Measurements from ENCODE around the gene ROR2. TPM values are rescaled to one million over a fixed set of nuclear protein-coding genes. Genes with fewer than 3 reads are reported as not detected.

ROR2 gene
- total and polyA plus RNA-seq, 2 of the 8 experiments (the other 6 are each of a cell fraction or from before 2014, with no cell fraction given): 2.7 to 4.3 TPM

DNA sequence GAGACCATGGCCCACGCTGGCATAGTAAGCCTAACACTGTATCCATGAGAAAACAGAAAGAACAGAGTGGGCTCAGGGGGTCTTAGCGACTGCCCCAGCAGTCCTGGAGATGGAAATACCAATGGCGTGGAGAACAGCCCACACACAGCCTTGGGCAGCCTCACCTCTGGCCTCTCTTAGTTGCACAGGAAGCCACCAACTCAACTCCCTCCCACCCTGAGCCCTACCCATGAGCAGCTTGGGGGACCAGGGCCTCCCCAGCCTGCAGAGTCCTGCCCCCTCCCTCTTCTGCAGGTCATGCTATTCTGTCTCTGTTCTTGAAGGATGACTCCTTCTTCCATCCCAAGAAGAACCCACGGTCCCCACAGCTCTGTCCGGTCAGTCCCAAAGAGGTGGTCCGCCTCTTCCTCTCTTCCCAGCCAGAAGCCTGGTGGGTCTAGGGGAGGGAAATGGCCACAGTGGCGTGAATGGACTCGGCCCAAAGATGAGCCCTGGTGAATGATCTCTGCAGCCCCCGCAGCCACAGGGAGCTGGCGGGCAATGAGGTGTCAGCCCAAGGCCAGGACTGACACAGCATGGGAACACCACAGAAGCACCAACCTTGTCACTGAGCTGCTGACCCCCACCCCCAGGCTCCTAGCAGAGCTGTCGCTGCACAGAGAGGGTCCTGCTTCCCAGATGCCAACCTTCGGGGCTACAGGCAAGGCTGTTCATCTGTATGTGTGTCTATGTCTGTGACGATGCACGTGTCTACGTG lies 131.2 kb downstream of the ROR2 start:
- H3K27me3 ChIP-seq (replicated peaks in 1 of 4; ENCODE audit: control insufficient read depth in 3 of 4, extremely low read depth in 1 of 4, insufficient read depth in 3 of 4, low read length in 3 of 4): no peaks in the 10 kb centered on the region; a peak in 1 of 7 replicates
- H2AFZ ChIP-seq (ENCODE audit: low read length): no peak overlapping the region
- 92% methylated on average over 9 of the region's 15 CpGs; no CpG with 5 or more reads in 1 of the 2 experiments for WGBS, 2 experiments (ENCODE audit: extremely low coverage in 1 of 2, insufficient coverage in 1 of 2, insufficient read length in 1 of 2, insufficient replicate concordance in 2 of 2, low coverage in 1 of 2, low lambda C conversion rate in 2 of 2, missing lambda C conversion rate in 1 of 2)
- H2BK120ac ChIP-seq (replicated peaks; ENCODE audit: low read depth, low read length): no peak overlapping the region
- no peak overlapping the region; the same call in 1 of the 2 replicates for H2BK5ac ChIP-seq (ENCODE audit: low read depth, low read length)
- H4K5ac ChIP-seq (ENCODE audit: insufficient read length, low read depth, low read length): no peak overlapping the region
- peaks cover 0 to 5% of the 10 kb centered on the region in 2 experiments; a peak in 1 of 4 replicates for H3K9me3 ChIP-seq (ENCODE audit: insufficient read depth in 2 of 2, low read depth in 1 of 2, low read length in 1 of 2)
- H3K79me2 ChIP-seq (ENCODE audit: control insufficient read depth in 1 of 2, insufficient read depth in 2 of 2, low read length in 2 of 2): no peaks in the 10 kb centered on the region; a peak in 1 of 4 replicates
- ChIA-PET CTCF (ENCODE audit: partially characterized antibody) (interaction anchor here (0.8 to 1.2 kb wide), 2 partner anchors 128 to 176 kb away, joined by 3 read pairs; no protein-coding TSS in a partner anchor), POLR2A (ENCODE audit: partially characterized antibody) (no interaction called here)
- no peak overlapping the region for H3K4me3 ChIP-seq (ENCODE audit: extremely low read depth in 1 of 4, insufficient read depth in 2 of 4, low read depth in 3 of 4, low read length in 4 of 4)
- H3K9ac ChIP-seq (replicated peaks in 1 of 4; ENCODE audit: extremely low read depth in 1 of 4, low read depth in 3 of 4, low read length in 3 of 4): no peak overlapping the region; a peak in 1 of 7 replicates
- no peak overlapping the region for H2BK20ac ChIP-seq (ENCODE audit: low read length)
- H4K8ac ChIP-seq (ENCODE audit: extremely low read depth, insufficient read depth, low read length): no peak overlapping the region
- H3K56ac ChIP-seq (replicated peaks; ENCODE audit: insufficient read length, low read depth, low read length): no peak overlapping the region
- no peak overlapping the region for H3K4me2 ChIP-seq (ENCODE audit: insufficient read depth in 1 of 2, low read depth in 2 of 2, low read length in 2 of 2)
- no peaks in the 10 kb centered on the region; the same call in none of the 2 replicates for H3K79me1 ChIP-seq (ENCODE audit: low read depth, low read length)
- peak overlapping the region; percentile 96; the same call in 1 of the 2 replicates for H2BK15ac ChIP-seq (ENCODE audit: low read length)
- no peak for DNase-seq (ENCODE audit: low read depth in 1 of 2, low spot score in 2 of 2)
- no peak overlapping the region for H3K4ac ChIP-seq (replicated peaks; ENCODE audit: insufficient read length, low read depth, low read length)
- H2BK12ac ChIP-seq (ENCODE audit: low read depth, low read length): peak overlapping the region; percentile 81; the same call in 1 of the 2 replicates
- H2AK5ac ChIP-seq (ENCODE audit: low read depth, low read length): 0 out of 2 replicates have a peak overlapping the region, but pooled peaks have one; percentile 88
- peaks cover 0 to 3% of the 10 kb centered on the region in 2 experiments for H4K20me1 ChIP-seq (replicated peaks in 1 of 2; ENCODE audit: control insufficient read depth in 1 of 2, insufficient read depth in 2 of 2, low read length in 2 of 2)
- H3K23me2 ChIP-seq (ENCODE audit: low read depth, low read length): no peaks in the 10 kb centered on the region; the same call in 1 of the 2 replicates
- TF ChIP-seq, protein P1, sequence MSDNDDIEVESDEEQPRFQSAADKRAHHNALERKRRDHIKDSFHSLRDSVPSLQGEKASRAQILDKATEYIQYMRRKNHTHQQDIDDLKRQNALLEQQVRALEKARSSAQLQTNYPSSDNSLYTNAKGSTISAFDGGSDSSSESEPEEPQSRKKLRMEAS (IDR thresholded peaks at IDR 0.05): no peak
- TF ChIP-seq MAFK (IDR thresholded peaks at IDR 0.05; ENCODE audit: low read depth, low read length): no peak
- TF ChIP-seq NANOG (IDR thresholded peaks at IDR 0.05; ENCODE audit: insufficient read depth, low read depth, low read length, poor library complexity, severe bottlenecking): no peak
- no peak for TF ChIP-seq KDM5A (IDR thresholded peaks at IDR 0.05; ENCODE audit: low read length)
- no peak for TF ChIP-seq POLR2A (IDR thresholded peaks at IDR 0.05; ENCODE audit: control extremely low read depth in 1 of 2, low read depth in 2 of 2, low read length in 2 of 2)
- TF ChIP-seq EP300 (IDR thresholded peaks at IDR 0.05; ENCODE audit: borderline replicate concordance in 1 of 2, low read depth in 2 of 2, low read length in 2 of 2): no peak
- TF ChIP-seq RAD21 (IDR thresholded peaks at IDR 0.05 in 1 of 2, conservative IDR thresholded peaks at IDR 0.05 in 1 of 2; ENCODE audit: low read depth in 2 of 2, low read length in 2 of 2): no peak
- no peak for TF ChIP-seq EGR1 (IDR thresholded peaks at IDR 0.05; ENCODE audit: borderline replicate concordance, low read depth, low read length)
- no peak for FAIRE-seq
- H3K14ac ChIP-seq (ENCODE audit: insufficient read length): no peak overlapping the region
- no peak overlapping the region for H3K27ac ChIP-seq (ENCODE audit: low read depth, low read length)
- H3K36me3 ChIP-seq (ENCODE audit: control insufficient read depth in 2 of 4, insufficient read depth in 4 of 4, low read length in 3 of 4): no peaks in the 10 kb centered on the region
- H3K23ac ChIP-seq (ENCODE audit: insufficient read length): no peak overlapping the region
- H3K18ac ChIP-seq (ENCODE audit: extremely low read depth, low read length): no peak overlapping the region; the same call in 1 of the 2 replicates
- no peak overlapping the region for H4K91ac ChIP-seq (replicated peaks; ENCODE audit: insufficient read length, low read length)
- H3K4me1 ChIP-seq (replicated peaks in 1 of 4; ENCODE audit: control insufficient read depth in 3 of 4, insufficient read depth in 4 of 4, low read length in 3 of 4): peaks cover 5 to 10% (median 8%) of the 10 kb centered on the region in 4 experiments; a peak in 5 of 7 replicates

Data from H1 (cell line).